HG02973 (cell line): Measurements from ENCODE around the gene TMED8.
"Not testable (repeated sequence)": the region's sequence is repeated elsewhere in the genome, so short reads cannot be mapped to it uniquely, and the experiment has no call there.

Experiments used
- ATAC-seq: cut with Tn5 transposase; IDR thresholded peaks from one replicate; pipeline ENCODE4 v1.9.1; 2021; ENCODE audit warnings: moderate library complexity; ENCODE audit not compliant: unreplicated experiment

TMED8 gene

GRCh38 chr14:77324289-77324688 lies 52.6 kb downstream of the TMED8 start:
- ATAC-seq: no peak

GRCh38 chr14:77323571-77323970 lies 53.3 kb downstream of the TMED8 start:
- no peak for ATAC-seq

GRCh38 chr14:77322951-77323350 lies 53.9 kb downstream of the TMED8 start:
- no peak for ATAC-seq

- ATAC-seq: no peak
Measured at GRCh38 chr14:77322250-77322902, 54.5 kb downstream of the TMED8 start.

- peak; percentile 65 for ATAC-seq
Measured at GRCh38 chr14:77320238-77320935, 56.5 kb downstream of the TMED8 start, which contains the start of gene POMT2. TSS of gene POMT2 (minus strand) at chr14:77320883. CDS start at chr14:77320681, 202 bp downstream.

- ATAC-seq: no peak
Measured at GRCh38 chr14:77319422-77319821, 57.5 kb downstream of the TMED8 start.

- ATAC-seq: not testable (repeated sequence)
Measured at GRCh38 chr14:77318756-77319155, 58.1 kb downstream of the TMED8 start.

- ATAC-seq: no peak
Measured at GRCh38 chr14:77318006-77318553, 58.8 kb downstream of the TMED8 start.

GRCh38 chr14:77316872-77317301 lies 60.0 kb downstream of the TMED8 start:
- no peak for ATAC-seq

- no peak for ATAC-seq
Measured at GRCh38 chr14:77316195-77316505, 60.7 kb downstream of the TMED8 start.

GRCh38 chr14:77314539-77315457 lies 62.1 kb downstream of the TMED8 start:
- ATAC-seq: no peak

GRCh38 chr14:77314043-77314442 lies 62.9 kb downstream of the TMED8 start:
- no peak for ATAC-seq

- no peak for ATAC-seq
Measured at GRCh38 chr14:77313371-77313770, 63.5 kb downstream of the TMED8 start.

- ATAC-seq: no peak
Measured at GRCh38 chr14:77311217-77311616, 65.7 kb downstream of the TMED8 start.

- no peak for ATAC-seq
Measured at GRCh38 chr14:77310026-77310425, 66.9 kb downstream of the TMED8 start.

GRCh38 chr14:77309131-77309530 lies 67.8 kb downstream of the TMED8 start:
- ATAC-seq: no peak

- no peak for ATAC-seq
Measured at GRCh38 chr14:77306851-77307496, 69.9 kb downstream of the TMED8 start.

GRCh38 chr14:77306416-77306815 lies 70.5 kb downstream of the TMED8 start:
- no peak for ATAC-seq

GRCh38 chr14:77305696-77306095 lies 71.2 kb downstream of the TMED8 start:
- ATAC-seq: no peak

GRCh38 chr14:77303417-77304156 lies 73.3 kb downstream of the TMED8 start:
- ATAC-seq: no peak
